Body of pancreas (tissue), 4 donors: ENCODE measurements around the gene MMP20. TPM values are rescaled to one million over a fixed set of nuclear protein-coding genes. Genes with fewer than 3 reads are reported as not detected.
"Not testable (repeated sequence)": the region's sequence is repeated elsewhere in the genome, so short reads cannot be mapped to it uniquely, and the experiment has no call there.

Source experiments
- ATAC-seq: fragments of 150-250 bp; one replicate; pipeline ENCODE4 v1.9.1; 2016
- DNase-seq, 4 donors: peaks; one replicate each; pipeline ENCODE4 v3.0.0-alpha.2; 2019
- H3K27ac ChIP-seq, 4 donors: fragments of 200-600 bp; sonication (generic); 1 replicate in 3 of 4; 2 replicates in 1 of 4; pipeline versions ENCODE4 v1.5.1 to v1.6.1; 2016 to 2019; ENCODE audit warnings: mild to moderate bottlenecking in 1 of 4, mixed read lengths in 1 of 4, moderate library complexity in 1 of 4
- H3K27me3 ChIP-seq, 2 donors: fragments of 200-600 bp; sonication (generic); one replicate each; pipeline ENCODE4 v1.6.0; 2016; ENCODE audit warnings: mild to moderate bottlenecking in 1 of 2
- H3K36me3 ChIP-seq, 2 donors: fragments of 200-600 bp; sonication (generic); replicated peaks in 1 of 2; 2 replicates each; pipeline ENCODE4 v1.5.1; 2016; ENCODE audit warnings: low read depth in 2 of 2; ENCODE audit not compliant: insufficient read depth in 1 of 2
- H3K4me1 ChIP-seq: fragments of 200-600 bp; sonication (generic); one replicate; pipeline ENCODE4 v1.6.0; 2016
- H3K4me3 ChIP-seq, 2 donors: fragments of 200-600 bp; sonication (generic); 1 replicate in 1 of 2; 2 replicates in 1 of 2; pipeline ENCODE4 v1.5.1; 2016 to 2019
- H3K9me3 ChIP-seq, 3 donors: fragments of 200-600 bp; sonication (generic); 1 replicate in 2 of 3; 2 replicates in 1 of 3; pipeline ENCODE4 v1.5.1; 2016
- CTCF ChIP-seq, 7 experiments: fragments of 450-650 bp in 4 of 7; fragments of 200-600 bp in 3 of 7; sonication (generic) in 3 of 7; IDR thresholded peaks; one replicate each; pipeline ENCODE4 v1.5.1; 2016 to 2019; ENCODE audit warnings: antibody characterized with exemption in 7 of 7
- POLR2A ChIP-seq, 3 donors: fragments of 450-650 bp; IDR thresholded peaks; one replicate each; pipeline ENCODE4 v1.6.1; 2016; ENCODE audit warnings: antibody characterized with exemption in 3 of 3, mild to moderate bottlenecking in 2 of 3
- WGBS, 2 donors: methylation state at CpG; one replicate each; pipeline ENCODE4 v1.1.5; 2017; 5-methylcytosine and 5-hydroxymethylcytosine counted together
- intact Hi-C: fragments of 100-400 bp; cut with DNase I; formaldehyde crosslinking; loops from one replicate; pipeline ENCODE4 v1.15.1; 2023
- total RNA-seq, 2 donors: library from RNA; depleted of rRNA; stranded (reverse); fragments of >200 nt; gene quantifications; one replicate each; pipeline ENCODE4 v1.1.0, GENCODE V29; 2016

MMP20 gene
- total RNA-seq, 2 donors from 2014 or later = not detected

GRCh38 chr11:102633385-102634026 is 8.4 kb upstream of the MMP20 start:
- DNase-seq = no peak
- H3K27ac ChIP-seq = no peak overlapping the region
- no peak overlapping the region for H3K4me3 ChIP-seq
- 62 to 77% methylated on average over 6 of the region's 6 CpGs for WGBS, 2 donors
- no peaks in the 10 kb centered on the region for H3K36me3 ChIP-seq
- intact Hi-C loops = no loop called here
- TF ChIP-seq POLR2A (IDR thresholded peaks at IDR 0.05) = no peak
- TF ChIP-seq CTCF (IDR thresholded peaks at IDR 0.05) = no peak
- no peaks in the 10 kb centered on the region for H3K4me1 ChIP-seq
- H3K9me3 ChIP-seq = no peaks in the 10 kb centered on the region
- H3K27me3 ChIP-seq = no peaks in the 10 kb centered on the region
- no peak for ATAC-seq

GRCh38 chr11:102632026-102632425 is 6.9 kb upstream of the MMP20 start:
- TF ChIP-seq CTCF (IDR thresholded peaks at IDR 0.05) = no peak
- TF ChIP-seq POLR2A (IDR thresholded peaks at IDR 0.05) = no peak
- H3K4me3 ChIP-seq = no peak overlapping the region
- DNase-seq (no peak), ATAC-seq (no peak)
- no peaks in the 10 kb centered on the region for H3K9me3 ChIP-seq
- H3K27me3 ChIP-seq = no peaks in the 10 kb centered on the region
- no peaks in the 10 kb centered on the region for H3K36me3 ChIP-seq
- no peak overlapping the region for H3K27ac ChIP-seq
- intact Hi-C loops = no loop called here
- no peaks in the 10 kb centered on the region for H3K4me1 ChIP-seq
- 83 to 92% methylated on average over 1 of the region's 1 CpG for WGBS, 2 donors

GRCh38 chr11:102630598-102631448 is 5.7 kb upstream of the MMP20 start:
- Histone ChIP-seq H3K27ac (no peak overlapping the region), H3K4me3 (no peak overlapping the region), H3K4me1 (no peaks in the 10 kb centered on the region), H3K9me3 (no peaks in the 10 kb centered on the region), H3K36me3 (no peaks in the 10 kb centered on the region), H3K27me3 (no peaks in the 10 kb centered on the region)
- no peak for ATAC-seq
- no peak for DNase-seq
- TF ChIP-seq POLR2A (IDR thresholded peaks at IDR 0.05) (no peak), CTCF (IDR thresholded peaks at IDR 0.05) (no peak)
- intact Hi-C loops = no loop called here
- WGBS, 2 donors = 44 to 45% methylated on average over 11 of the region's 11 CpGs

GRCh38 chr11:102629908-102630307 is 4.8 kb upstream of the MMP20 start:
- H3K4me3 ChIP-seq, H3K36me3 ChIP-seq, H3K9me3 ChIP-seq, H3K27me3 ChIP-seq, DNase-seq, ATAC-seq, H3K27ac ChIP-seq, H3K4me1 ChIP-seq, intact Hi-C loops: not testable (repeated sequence)
- 45 to 53% methylated on average over 1 of the region's 1 CpG for WGBS, 2 donors

- intact Hi-C loops = no loop called here
- no peak for DNase-seq
- 26 to 37% methylated on average over 1 of the region's 1 CpG for WGBS, 2 donors
- no peak overlapping the region for H3K27ac ChIP-seq
- H3K36me3 ChIP-seq = no peaks in the 10 kb centered on the region
- no peaks in the 10 kb centered on the region for H3K4me1 ChIP-seq
- H3K9me3 ChIP-seq = no peaks in the 10 kb centered on the region
- TF ChIP-seq CTCF (IDR thresholded peaks at IDR 0.05) (no peak), POLR2A (IDR thresholded peaks at IDR 0.05) (no peak)
- H3K27me3 ChIP-seq = no peaks in the 10 kb centered on the region
- ATAC-seq = no peak
- no peak overlapping the region for H3K4me3 ChIP-seq
These were observed 1.5 kb upstream of the MMP20 start for GRCh38 chr11:102626676-102627075.
